Endothelial cell of umbilical vein (primary cell): ENCODE results near the gene CRLF1.

Source experiments
- EZH2 ChIP-seq: IDR thresholded peaks from 2 replicates; pipeline ENCODE4 v1.6.1; 2012; ENCODE audit warnings: borderline replicate concordance, low read depth, mild to moderate bottlenecking, moderate library complexity, low read length, inconsistent platforms; ENCODE audit not compliant: severe bottlenecking
- FOS ChIP-seq: IDR thresholded peaks from 2 replicates; pipeline ENCODE4 v1.6.1; 2011; ENCODE audit warnings: mild to moderate bottlenecking, low read length, moderate library complexity, borderline replicate concordance; ENCODE audit not compliant: insufficient read depth
- GATA2 ChIP-seq: IDR thresholded peaks from 2 replicates; pipeline ENCODE4 v1.7.0; 2011; ENCODE audit warnings: low read depth, mild to moderate bottlenecking, moderate library complexity, mixed read lengths, low read length; ENCODE audit not compliant: insufficient read length, insufficient read depth
- MYC ChIP-seq: IDR thresholded peaks from one replicate; pipeline ENCODE4 v1.6.1; 2011; ENCODE audit warnings: mild to moderate bottlenecking, low read depth, low read length
- POLR2A ChIP-seq: IDR thresholded peaks from 2 replicates; pipeline ENCODE4 v1.6.1; 2012; ENCODE audit warnings: low read depth, mild to moderate bottlenecking, control low read depth, low read length
- POLR2AphosphoS5 ChIP-seq: IDR thresholded peaks from 2 replicates; pipeline ENCODE4 v1.6.1; 2012; ENCODE audit warnings: low read depth, mild to moderate bottlenecking, control low read depth, low read length, moderate library complexity; ENCODE audit not compliant: insufficient read depth
- TF ChIP-seq, protein P1 (sequence below): IDR thresholded peaks from 2 replicates; pipeline ENCODE4 v1.6.1; 2011; ENCODE audit not compliant: insufficient read depth, insufficient read length
- TF ChIP-seq, protein P2 (sequence below), 2 donors: IDR thresholded peaks; 1 replicate in 1 of 2; 2 replicates in 1 of 2; pipeline ENCODE4 v1.5.1; 2011; ENCODE audit warnings: low read length in 2 of 2, mild to moderate bottlenecking in 2 of 2, moderate library complexity in 2 of 2, control low read depth in 1 of 2, inconsistent platforms in 1 of 2, low read depth in 1 of 2; ENCODE audit not compliant: insufficient read depth in 1 of 2; ENCODE audit errors: extremely low read depth in 1 of 2

DNA sequence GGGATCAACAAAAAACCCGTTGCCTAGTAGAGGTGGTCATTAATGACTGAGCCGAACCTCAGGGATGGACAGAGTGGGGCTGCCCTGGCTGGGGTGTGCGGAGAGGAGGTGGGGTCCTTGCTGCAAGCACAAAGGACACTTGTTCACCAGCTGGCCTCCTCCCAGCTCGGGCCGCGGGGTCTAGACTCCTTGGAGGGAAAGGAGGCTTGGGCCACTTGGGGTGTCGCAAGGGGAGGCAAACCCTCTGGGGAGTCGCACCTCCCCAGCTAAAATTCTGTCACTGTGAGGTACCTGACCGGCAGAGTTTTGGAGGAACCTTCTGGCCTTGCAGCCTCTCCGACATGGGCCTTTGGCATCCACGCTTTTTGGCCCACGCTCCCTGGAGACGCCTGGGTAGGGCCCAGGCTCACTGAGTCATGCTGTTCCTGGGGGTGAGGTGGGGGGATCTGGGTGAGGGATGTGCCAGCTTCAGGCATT lies 38.5 kb upstream of the CRLF1 start:
- TF ChIP-seq, protein P1, sequence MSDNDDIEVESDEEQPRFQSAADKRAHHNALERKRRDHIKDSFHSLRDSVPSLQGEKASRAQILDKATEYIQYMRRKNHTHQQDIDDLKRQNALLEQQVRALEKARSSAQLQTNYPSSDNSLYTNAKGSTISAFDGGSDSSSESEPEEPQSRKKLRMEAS = no peak
- TF ChIP-seq POLR2AphosphoS5 = no peak
- TF ChIP-seq, protein P2, sequence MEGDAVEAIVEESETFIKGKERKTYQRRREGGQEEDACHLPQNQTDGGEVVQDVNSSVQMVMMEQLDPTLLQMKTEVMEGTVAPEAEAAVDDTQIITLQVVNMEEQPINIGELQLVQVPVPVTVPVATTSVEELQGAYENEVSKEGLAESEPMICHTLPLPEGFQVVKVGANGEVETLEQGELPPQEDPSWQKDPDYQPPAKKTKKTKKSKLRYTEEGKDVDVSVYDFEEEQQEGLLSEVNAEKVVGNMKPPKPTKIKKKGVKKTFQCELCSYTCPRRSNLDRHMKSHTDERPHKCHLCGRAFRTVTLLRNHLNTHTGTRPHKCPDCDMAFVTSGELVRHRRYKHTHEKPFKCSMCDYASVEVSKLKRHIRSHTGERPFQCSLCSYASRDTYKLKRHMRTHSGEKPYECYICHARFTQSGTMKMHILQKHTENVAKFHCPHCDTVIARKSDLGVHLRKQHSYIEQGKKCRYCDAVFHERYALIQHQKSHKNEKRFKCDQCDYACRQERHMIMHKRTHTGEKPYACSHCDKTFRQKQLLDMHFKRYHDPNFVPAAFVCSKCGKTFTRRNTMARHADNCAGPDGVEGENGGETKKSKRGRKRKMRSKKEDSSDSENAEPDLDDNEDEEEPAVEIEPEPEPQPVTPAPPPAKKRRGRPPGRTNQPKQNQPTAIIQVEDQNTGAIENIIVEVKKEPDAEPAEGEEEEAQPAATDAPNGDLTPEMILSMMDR (IDR thresholded peaks at IDR 0.05; ENCODE audit: extremely low read depth in 1 of 2, insufficient read depth in 1 of 2, low read depth in 1 of 2, low read length in 2 of 2) = no peak
- TF ChIP-seq POLR2A = no peak
- no peak for TF ChIP-seq GATA2
- no peak for TF ChIP-seq EZH2
- no peak for TF ChIP-seq MYC
- TF ChIP-seq FOS = no peak
